ENCODE data around the gene PUSL1.

DNA sequence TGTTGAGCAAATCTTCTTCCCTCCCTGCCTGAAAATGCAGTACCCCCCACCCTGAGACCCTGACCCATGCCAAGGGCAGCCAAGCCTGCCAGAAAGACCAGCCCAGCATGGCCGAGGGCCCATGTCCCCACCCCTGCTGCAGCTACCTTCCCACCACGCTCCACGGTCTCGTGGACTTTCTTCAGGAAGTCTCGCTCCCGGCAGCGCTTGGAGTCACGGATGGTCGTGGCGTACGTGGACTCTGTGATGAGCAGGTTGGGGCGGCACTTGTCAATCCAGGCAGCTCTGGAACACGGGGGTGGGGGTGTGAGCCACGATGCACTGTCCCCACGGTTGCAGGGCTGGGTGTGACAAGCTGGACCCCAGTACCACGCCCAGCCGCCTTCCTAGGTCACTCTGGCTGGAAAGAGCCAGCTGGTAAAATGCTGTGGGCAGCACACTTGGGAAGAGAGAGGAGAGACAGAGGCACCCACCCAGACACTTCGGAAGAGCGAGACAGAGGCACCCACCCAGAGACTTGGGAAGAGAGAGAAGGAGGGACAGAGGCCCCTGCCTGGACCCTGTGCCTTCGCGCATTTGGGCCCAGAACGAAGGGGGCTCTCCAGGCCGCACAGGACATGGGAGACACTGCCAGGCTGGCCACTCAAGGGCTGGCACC is 6.4 kb downstream of the PUSL1 start:
- TF ChIP-seq, protein P1, sequence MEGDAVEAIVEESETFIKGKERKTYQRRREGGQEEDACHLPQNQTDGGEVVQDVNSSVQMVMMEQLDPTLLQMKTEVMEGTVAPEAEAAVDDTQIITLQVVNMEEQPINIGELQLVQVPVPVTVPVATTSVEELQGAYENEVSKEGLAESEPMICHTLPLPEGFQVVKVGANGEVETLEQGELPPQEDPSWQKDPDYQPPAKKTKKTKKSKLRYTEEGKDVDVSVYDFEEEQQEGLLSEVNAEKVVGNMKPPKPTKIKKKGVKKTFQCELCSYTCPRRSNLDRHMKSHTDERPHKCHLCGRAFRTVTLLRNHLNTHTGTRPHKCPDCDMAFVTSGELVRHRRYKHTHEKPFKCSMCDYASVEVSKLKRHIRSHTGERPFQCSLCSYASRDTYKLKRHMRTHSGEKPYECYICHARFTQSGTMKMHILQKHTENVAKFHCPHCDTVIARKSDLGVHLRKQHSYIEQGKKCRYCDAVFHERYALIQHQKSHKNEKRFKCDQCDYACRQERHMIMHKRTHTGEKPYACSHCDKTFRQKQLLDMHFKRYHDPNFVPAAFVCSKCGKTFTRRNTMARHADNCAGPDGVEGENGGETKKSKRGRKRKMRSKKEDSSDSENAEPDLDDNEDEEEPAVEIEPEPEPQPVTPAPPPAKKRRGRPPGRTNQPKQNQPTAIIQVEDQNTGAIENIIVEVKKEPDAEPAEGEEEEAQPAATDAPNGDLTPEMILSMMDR (IDR thresholded peaks at IDR 0.05), result no peak
- TF ChIP-seq EZH2 (IDR thresholded peaks at IDR 0.05; ENCODE audit: borderline replicate concordance, insufficient read depth, low read depth, low read length, poor library complexity, severe bottlenecking), result no peak

Measured in B cell (primary cell).